ENCODE measurements around the gene ALOX15B.

DNA sequence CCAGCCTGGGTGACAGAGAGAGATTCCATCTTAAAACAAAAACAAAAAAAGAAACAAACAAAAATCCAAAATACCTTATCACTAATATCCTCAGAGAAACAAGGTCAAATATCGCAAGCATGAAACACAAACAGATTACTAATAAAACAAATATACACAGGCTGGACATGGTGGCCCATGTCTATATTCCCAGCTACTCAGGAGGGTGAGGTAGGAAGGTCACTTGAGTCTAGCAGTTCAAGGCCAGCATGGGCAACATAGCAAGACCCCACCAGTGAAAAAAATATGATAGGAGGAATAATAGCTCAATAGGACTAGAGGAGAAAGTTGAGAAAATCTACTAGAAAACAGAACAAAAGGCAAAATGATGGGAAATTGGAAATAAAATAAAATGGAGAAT, 6.9 kb upstream of the ALOX15B start:
- TF ChIP-seq, protein P1, sequence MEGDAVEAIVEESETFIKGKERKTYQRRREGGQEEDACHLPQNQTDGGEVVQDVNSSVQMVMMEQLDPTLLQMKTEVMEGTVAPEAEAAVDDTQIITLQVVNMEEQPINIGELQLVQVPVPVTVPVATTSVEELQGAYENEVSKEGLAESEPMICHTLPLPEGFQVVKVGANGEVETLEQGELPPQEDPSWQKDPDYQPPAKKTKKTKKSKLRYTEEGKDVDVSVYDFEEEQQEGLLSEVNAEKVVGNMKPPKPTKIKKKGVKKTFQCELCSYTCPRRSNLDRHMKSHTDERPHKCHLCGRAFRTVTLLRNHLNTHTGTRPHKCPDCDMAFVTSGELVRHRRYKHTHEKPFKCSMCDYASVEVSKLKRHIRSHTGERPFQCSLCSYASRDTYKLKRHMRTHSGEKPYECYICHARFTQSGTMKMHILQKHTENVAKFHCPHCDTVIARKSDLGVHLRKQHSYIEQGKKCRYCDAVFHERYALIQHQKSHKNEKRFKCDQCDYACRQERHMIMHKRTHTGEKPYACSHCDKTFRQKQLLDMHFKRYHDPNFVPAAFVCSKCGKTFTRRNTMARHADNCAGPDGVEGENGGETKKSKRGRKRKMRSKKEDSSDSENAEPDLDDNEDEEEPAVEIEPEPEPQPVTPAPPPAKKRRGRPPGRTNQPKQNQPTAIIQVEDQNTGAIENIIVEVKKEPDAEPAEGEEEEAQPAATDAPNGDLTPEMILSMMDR (IDR thresholded peaks at IDR 0.05; ENCODE audit: insufficient read depth, low read depth, low read length), result no peak
- no peak for TF ChIP-seq EZH2 (IDR thresholded peaks at IDR 0.05; ENCODE audit: insufficient read depth, low read length)

Measured in astrocyte (in vitro differentiated cells and primary cell).